Ectodermal cell (in vitro differentiated cells): ENCODE results near the gene L1CAM.

ENCODE experiments used
- H3K27ac ChIP-seq: 2 replicates; pipeline ENCODE4 v1.7.0; 2013; ENCODE audit warnings: mild to moderate bottlenecking, low read depth, low read length; ENCODE audit not compliant: insufficient read depth, poor library complexity, severe bottlenecking
- H3K27me3 ChIP-seq: 2 replicates; pipeline ENCODE4 v1.7.0; 2013; ENCODE audit warnings: mild to moderate bottlenecking, low read length; ENCODE audit not compliant: insufficient read depth, control insufficient read depth, poor library complexity, severe bottlenecking
- H3K36me3 ChIP-seq: one replicate; pipeline ENCODE4 v1.7.0; 2013; ENCODE audit warnings: low read length; ENCODE audit not compliant: control insufficient read depth, insufficient read depth
- H3K4me1 ChIP-seq: one replicate; pipeline ENCODE4 v1.7.0; 2013; ENCODE audit warnings: low read length; ENCODE audit not compliant: control insufficient read depth, insufficient read depth
- H3K4me3 ChIP-seq: 2 replicates; pipeline ENCODE4 v1.7.0; 2013; ENCODE audit warnings: low read depth, low read length, control low read depth; ENCODE audit not compliant: insufficient read depth
- H3K9me3 ChIP-seq: 2 replicates; pipeline ENCODE4 v1.7.0; 2013; ENCODE audit warnings: mild to moderate bottlenecking, low read length, moderate library complexity; ENCODE audit not compliant: control insufficient read depth
- WGBS, 2 experiments: methylation state at CpG; one replicate each; pipeline ENCODE4 v1.1.7; 2013; ENCODE audit warnings: missing lambda C conversion rate in 2 of 2; 5-methylcytosine and 5-hydroxymethylcytosine counted together

L1CAM gene

DNA sequence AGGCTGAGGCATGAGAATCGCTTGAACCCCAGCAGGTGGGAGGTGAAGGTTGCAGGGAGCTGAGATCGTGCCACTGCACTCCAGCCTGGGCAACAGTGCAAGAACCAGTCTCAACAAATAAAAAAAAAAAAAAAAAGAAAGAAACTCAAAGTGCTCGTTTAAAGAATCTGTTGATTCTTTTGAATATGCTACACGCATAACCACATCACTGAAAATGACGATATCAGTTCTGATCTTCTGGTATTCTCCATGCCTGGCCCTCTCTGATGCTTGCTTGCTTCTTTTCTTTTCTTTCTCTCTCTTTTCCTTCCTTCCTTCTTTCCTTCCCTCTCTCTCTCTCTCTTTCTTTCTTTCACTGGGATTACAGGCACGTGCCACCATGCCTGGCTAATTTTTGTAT lies 25.8 kb upstream of the L1CAM start:
- Histone ChIP-seq H3K27ac (no peak overlapping the region), H3K9me3 (no peaks in the 10 kb centered on the region), H3K27me3 (no peaks in the 10 kb centered on the region), H3K4me1 (no peaks in the 10 kb centered on the region), H3K4me3 (no peak overlapping the region), H3K36me3 (no peaks in the 10 kb centered on the region)
- 87 to 92% methylated on average over 5 to 6 of the region's 6 CpGs for WGBS, 2 experiments

- Histone ChIP-seq H3K4me3 (no peak overlapping the region), H3K36me3 (no peaks in the 10 kb centered on the region), H3K27ac (no peak overlapping the region), H3K9me3 (no peaks in the 10 kb centered on the region), H3K27me3 (no peaks in the 10 kb centered on the region), H3K4me1 (no peaks in the 10 kb centered on the region)
- WGBS, 2 experiments = 95 to 98% methylated on average over 21 to 22 of the region's 22 CpGs
Measured at GRCh38 chrX:153910446-153910845, 24.5 kb upstream of the L1CAM start.

GRCh38 chrX:153909980-153910360 lies 24.0 kb upstream of the L1CAM start:
- Histone ChIP-seq H3K36me3 (no peaks in the 10 kb centered on the region), H3K9me3 (no peaks in the 10 kb centered on the region), H3K27ac (no peak overlapping the region), H3K4me3 (no peak overlapping the region), H3K4me1 (no peaks in the 10 kb centered on the region), H3K27me3 (no peaks in the 10 kb centered on the region)
- WGBS, 2 experiments = 96% methylated on average over 25 of the region's 25 CpGs

DNA sequence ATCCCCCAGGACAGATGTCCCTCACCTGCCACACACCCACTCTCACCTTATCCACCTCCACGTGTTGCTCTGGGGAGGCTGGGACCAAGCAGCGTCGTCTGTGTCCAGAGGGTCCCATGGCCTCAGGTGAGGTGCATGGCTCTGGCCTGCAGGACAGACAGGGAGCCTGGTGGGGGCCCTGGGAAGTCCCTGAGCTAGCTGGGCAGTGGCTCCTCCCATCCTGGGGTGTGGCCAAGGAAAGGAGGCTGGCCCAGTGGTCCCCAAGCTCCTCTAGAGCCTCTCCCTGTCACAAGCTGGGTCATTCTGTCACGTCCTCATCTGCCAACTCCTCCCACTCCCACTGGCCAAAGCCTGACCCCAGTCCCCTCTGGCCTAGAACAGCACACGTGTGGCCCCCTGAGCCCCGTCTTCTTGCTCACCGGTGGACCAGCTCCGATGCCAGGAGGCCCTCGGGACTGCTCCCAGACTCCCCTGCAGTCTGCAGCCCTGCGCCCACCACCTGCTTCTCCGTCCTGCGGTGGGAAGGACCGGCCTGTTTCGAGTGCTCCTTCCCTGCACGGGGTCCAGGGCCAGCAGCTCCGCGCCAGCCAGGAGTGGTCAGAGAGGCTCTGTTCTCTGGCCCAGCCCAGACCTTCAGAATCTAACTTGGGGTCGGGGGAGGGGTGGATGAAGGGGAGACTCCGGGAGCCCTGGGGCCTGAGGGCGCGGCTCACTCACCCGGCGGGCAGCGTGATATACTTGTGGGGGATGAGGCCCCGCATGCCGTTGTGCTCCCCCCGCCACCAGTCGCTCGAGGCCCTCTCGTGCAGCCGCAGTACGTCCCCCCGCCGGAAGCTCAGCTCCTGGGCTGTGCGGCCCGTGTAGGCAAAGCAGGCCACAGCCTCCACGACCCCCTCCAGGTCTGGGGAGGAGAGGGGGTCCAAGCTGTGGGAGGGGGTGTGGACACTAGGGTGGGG lies 23.3 kb upstream of the L1CAM start:
- H3K9me3 ChIP-seq = no peaks in the 10 kb centered on the region
- no peaks in the 10 kb centered on the region for H3K4me1 ChIP-seq
- 76 to 78% methylated on average over 35 to 37 of the region's 37 CpGs for WGBS, 2 experiments
- H3K27ac ChIP-seq = no peak overlapping the region
- H3K27me3 ChIP-seq = no peaks in the 10 kb centered on the region
- H3K36me3 ChIP-seq = no peaks in the 10 kb centered on the region
- no peak overlapping the region for H3K4me3 ChIP-seq

DNA sequence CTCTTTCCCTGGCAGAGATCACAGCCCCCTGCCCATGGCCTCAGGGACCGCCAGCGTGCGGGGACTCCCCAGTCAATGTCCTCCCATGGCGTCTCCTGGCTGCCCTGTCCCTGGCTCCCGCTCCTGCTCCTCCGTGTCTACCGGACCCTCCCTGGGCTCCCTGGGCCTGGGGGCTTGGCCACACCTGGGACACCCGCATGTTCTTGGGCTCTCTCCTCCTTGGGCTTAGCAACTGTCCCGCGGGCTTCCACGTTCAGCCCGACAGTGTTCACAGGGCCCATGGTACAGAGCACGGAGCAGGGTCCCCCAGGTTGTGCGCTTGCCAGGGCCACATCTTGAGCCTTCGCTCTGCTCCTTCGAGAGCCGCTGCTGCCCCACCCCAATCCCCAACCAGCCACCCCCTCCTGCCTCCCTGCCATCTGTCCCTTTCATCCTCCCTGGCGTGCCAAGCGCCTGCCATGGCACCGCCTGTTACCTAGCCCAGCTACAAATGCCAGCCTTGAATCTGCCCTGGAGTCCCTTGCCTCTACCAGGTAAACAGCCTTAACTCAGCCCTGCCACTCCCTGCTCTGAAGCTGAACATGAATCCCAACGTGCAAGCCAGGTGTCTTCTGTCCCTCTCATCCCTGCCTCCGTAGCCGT lies 22.4 kb upstream of the L1CAM start:
- Histone ChIP-seq H3K27me3 (no peaks in the 10 kb centered on the region), H3K36me3 (no peaks in the 10 kb centered on the region), H3K4me1 (no peaks in the 10 kb centered on the region), H3K27ac (no peak overlapping the region), H3K4me3 (no peak overlapping the region), H3K9me3 (no peaks in the 10 kb centered on the region)
- WGBS, 2 experiments = 94% methylated on average over 23 of the region's 23 CpGs

DNA sequence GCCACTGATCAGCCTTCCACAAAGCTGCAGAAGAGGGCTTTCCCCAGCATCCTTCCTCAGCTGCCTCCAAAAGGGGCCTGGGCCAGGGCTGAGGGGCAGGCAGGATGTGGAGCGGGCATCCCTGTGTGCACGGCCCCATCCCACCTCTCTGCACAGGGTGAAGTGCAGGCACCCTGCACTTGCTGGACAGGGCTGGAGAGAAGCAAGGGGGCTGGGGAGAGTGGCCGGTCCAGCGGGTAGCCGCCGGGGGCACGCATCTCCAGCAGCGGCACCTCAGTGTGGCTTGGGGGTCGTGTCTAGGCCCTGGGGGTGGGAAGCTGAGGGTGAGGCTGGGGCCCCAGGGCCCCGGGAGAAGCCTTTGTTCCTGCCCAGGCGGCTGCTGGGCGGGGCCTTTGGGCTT lies 21.5 kb upstream of the L1CAM start:
- 91 to 94% methylated on average over 12 of the region's 12 CpGs for WGBS, 2 experiments
- H3K4me1 ChIP-seq = no peaks in the 10 kb centered on the region
- no peaks in the 10 kb centered on the region for H3K27me3 ChIP-seq
- H3K36me3 ChIP-seq = no peaks in the 10 kb centered on the region
- H3K27ac ChIP-seq = no peak overlapping the region
- no peak overlapping the region for H3K4me3 ChIP-seq
- H3K9me3 ChIP-seq = no peaks in the 10 kb centered on the region

DNA sequence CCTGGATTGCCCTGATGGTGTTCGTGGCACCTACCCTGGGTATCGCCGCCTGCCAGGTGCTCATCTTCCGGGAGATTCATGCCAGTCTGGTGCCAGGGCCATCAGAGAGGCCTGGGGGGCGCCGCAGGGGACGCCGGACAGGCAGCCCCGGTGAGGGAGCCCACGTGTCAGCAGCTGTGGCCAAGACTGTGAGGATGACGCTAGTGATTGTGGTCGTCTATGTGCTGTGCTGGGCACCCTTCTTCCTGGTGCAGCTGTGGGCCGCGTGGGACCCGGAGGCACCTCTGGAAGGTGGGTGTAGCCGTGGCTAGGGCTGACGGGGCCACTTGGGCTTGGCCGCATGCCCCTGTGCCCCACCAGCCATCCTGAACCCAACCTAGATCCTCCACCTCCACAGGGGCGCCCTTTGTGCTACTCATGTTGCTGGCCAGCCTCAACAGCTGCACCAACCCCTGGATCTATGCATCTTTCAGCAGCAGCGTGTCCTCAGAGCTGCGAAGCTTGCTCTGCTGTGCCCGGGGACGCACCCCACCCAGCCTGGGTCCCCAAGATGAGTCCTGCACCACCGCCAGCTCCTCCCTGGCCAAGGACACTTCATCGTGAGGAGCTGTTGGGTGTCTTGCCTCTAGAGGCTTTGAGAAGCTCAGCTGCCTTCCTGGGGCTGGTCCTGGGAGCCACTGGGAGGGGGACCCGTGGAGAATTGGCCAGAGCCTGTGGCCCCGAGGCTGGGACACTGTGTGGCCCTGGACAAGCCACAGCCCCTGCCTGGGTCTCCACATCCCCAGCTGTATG lies 20.3 kb upstream of the L1CAM start:
- H3K4me3 ChIP-seq = no peak overlapping the region
- no peak overlapping the region for H3K27ac ChIP-seq
- H3K4me1 ChIP-seq = no peaks in the 10 kb centered on the region
- no peaks in the 10 kb centered on the region for H3K27me3 ChIP-seq
- no peaks in the 10 kb centered on the region for H3K36me3 ChIP-seq
- WGBS, 2 experiments = 93 to 94% methylated on average over 27 of the region's 27 CpGs
- no peaks in the 10 kb centered on the region for H3K9me3 ChIP-seq

DNA sequence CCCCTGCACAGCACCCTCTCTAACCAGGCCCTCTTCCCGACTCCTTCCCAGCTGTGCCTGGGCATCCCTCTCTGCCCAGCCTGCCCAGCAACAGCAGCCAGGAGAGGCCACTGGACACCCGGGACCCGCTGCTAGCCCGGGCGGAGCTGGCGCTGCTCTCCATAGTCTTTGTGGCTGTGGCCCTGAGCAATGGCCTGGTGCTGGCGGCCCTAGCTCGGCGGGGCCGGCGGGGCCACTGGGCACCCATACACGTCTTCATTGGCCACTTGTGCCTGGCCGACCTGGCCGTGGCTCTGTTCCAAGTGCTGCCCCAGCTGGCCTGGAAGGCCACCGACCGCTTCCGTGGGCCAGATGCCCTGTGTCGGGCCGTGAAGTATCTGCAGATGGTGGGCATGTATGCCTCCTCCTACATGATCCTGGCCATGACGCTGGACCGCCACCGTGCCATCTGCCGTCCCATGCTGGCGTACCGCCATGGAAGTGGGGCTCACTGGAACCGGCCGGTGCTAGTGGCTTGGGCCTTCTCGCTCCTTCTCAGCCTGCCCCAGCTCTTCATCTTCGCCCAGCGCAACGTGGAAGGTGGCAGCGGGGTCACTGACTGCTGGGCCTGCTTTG lies 19.6 kb upstream of the L1CAM start:
- H3K4me3 ChIP-seq = no peak overlapping the region
- WGBS, 2 experiments = 95 to 97% methylated on average over 32 of the region's 32 CpGs
- no peaks in the 10 kb centered on the region for H3K27me3 ChIP-seq
- no peak overlapping the region for H3K27ac ChIP-seq
- no peaks in the 10 kb centered on the region for H3K4me1 ChIP-seq
- H3K36me3 ChIP-seq = no peaks in the 10 kb centered on the region
- no peaks in the 10 kb centered on the region for H3K9me3 ChIP-seq

DNA sequence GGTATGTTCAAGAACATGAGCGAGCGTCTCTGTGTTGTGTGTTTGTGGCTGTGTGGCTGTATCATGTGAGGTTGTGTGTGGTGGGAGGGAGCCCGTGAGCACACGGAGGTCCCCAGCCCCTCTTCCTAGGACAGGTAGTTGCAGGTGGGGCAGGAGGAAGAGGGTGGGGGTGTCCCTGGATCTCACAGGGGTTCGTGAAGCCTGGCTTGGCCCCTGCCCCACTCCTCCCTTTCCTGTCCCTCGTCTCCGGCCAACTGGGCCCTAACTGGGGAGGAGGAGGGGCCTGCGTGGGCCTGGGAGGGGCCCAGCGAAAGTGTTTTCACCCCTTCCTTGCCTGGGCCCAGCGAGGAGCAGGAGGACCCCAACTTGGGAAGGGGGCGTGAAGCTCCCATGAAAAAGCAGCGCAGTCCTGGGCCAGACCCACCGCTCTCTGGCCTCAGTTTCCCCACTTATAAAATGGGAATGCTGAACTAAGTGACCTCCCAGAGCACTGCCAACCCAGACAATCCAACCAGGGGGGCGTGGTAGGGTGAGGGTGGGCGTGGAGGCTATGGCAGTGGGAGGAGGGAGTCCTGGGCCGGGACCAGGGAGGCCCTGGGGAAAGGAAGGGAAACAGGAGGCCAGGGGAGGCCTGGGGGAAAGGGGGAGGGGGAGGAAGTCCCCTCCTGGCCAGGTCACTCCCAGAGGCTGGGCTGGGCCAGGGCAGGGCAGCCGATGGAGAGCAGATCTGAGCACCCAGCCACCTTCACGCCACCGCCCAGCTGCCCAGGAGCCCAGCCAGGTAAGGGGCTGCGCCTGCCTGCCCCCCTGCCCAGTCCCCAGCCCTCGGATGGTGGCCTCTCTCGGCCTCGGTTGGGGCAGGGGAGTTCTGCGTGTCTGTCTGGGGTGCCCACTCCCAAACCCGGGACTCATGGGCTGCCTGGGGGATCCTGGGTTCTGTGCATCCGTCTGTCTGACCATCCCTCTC lies 18.3 kb upstream of the L1CAM start, which contains the start of gene AVPR2:
AVPR2 (plus strand) TSS at position 683 of the 967 bp plus-strand sequence. CDS start 473 bp downstream, outside the sequence.
- H3K27me3 ChIP-seq = no peaks in the 10 kb centered on the region
- H3K27ac ChIP-seq = no peak within 1 kb of the TSS
- H3K36me3 ChIP-seq = no peaks in the 10 kb centered on the region
- no peak within 1 kb of the TSS for H3K4me3 ChIP-seq
- H3K9me3 ChIP-seq = no peaks in the 10 kb centered on the region
- 73 to 77% methylated on average over 24 to 26 of the region's 26 CpGs for WGBS, 2 experiments
- H3K4me1 ChIP-seq = no peaks in the 10 kb centered on the region
